ENCODE results near the gene SHANK1.
"Not testable (repeated sequence)": the region's sequence is repeated elsewhere in the genome, so short reads cannot be mapped to it uniquely, and the experiment has no call there.

SHANK1 gene

GRCh38 chr19:50719566-50719965, at the start of gene SHANK1:
Gene SHANK1, minus strand, starts transcription at chr19:50719802. Its CDS starts 2,883 bp downstream, at chr19:50716919.
- DNase-seq (ENCODE audit: low spot score) = no peak

- DNase-seq (ENCODE audit: low spot score) = no peak
These were observed 48.7 kb upstream of the SHANK1 start for GRCh38 chr19:50768277-50768676.

GRCh38 chr19:50767263-50767662, 47.7 kb upstream of the SHANK1 start:
- not testable (repeated sequence) for DNase-seq (ENCODE audit: low spot score)

- not testable (repeated sequence) for DNase-seq (ENCODE audit: low spot score)
These were observed 47.1 kb upstream of the SHANK1 start for GRCh38 chr19:50766746-50767145.

GRCh38 chr19:50764409-50764808, 44.8 kb upstream of the SHANK1 start:
- DNase-seq (ENCODE audit: low spot score) = no peak

GRCh38 chr19:50763521-50763920, 43.9 kb upstream of the SHANK1 start:
- not testable (repeated sequence) for DNase-seq (ENCODE audit: low spot score)

- not testable (repeated sequence) for DNase-seq (ENCODE audit: low spot score)
These were observed 41.9 kb upstream of the SHANK1 start for GRCh38 chr19:50761501-50761900.

- DNase-seq (ENCODE audit: low spot score) = peak; percentile 40
These were observed 40.3 kb upstream of the SHANK1 start for GRCh38 chr19:50759886-50760285.

- not testable (repeated sequence) for DNase-seq (ENCODE audit: low spot score)
These were observed 39.5 kb upstream of the SHANK1 start for GRCh38 chr19:50759076-50759475.

GRCh38 chr19:50757624-50758023, 38.0 kb upstream of the SHANK1 start:
- not testable (repeated sequence) for DNase-seq (ENCODE audit: low spot score)

- DNase-seq (ENCODE audit: low spot score) = not testable (repeated sequence)
These were observed 36.6 kb upstream of the SHANK1 start for GRCh38 chr19:50756244-50756643.

- DNase-seq (ENCODE audit: low spot score) = no peak
These were observed 34.3 kb upstream of the SHANK1 start for GRCh38 chr19:50753879-50754278.

GRCh38 chr19:50750010-50750409, 30.4 kb upstream of the SHANK1 start:
- DNase-seq (ENCODE audit: low spot score) = no peak

GRCh38 chr19:50749490-50749889, 29.9 kb upstream of the SHANK1 start:
- DNase-seq (ENCODE audit: low spot score) = no peak

GRCh38 chr19:50747141-50747540, 27.5 kb upstream of the SHANK1 start:
- DNase-seq (ENCODE audit: low spot score) = not testable (repeated sequence)

GRCh38 chr19:50745221-50745620, 25.6 kb upstream of the SHANK1 start:
- no peak for DNase-seq (ENCODE audit: low spot score)

- DNase-seq (ENCODE audit: low spot score) = no peak
These were observed 23.9 kb upstream of the SHANK1 start for GRCh38 chr19:50743537-50743936.

- no peak for DNase-seq (ENCODE audit: low spot score)
These were observed 21.8 kb upstream of the SHANK1 start for GRCh38 chr19:50741179-50741933.

- DNase-seq (ENCODE audit: low spot score) = no peak
These were observed 20.4 kb upstream of the SHANK1 start for GRCh38 chr19:50739914-50740426.

- no peak for DNase-seq (ENCODE audit: low spot score)
These were observed 19.7 kb upstream of the SHANK1 start for GRCh38 chr19:50739132-50739913.

- no peak for DNase-seq (ENCODE audit: low spot score)
These were observed 16.7 kb upstream of the SHANK1 start for GRCh38 chr19:50736338-50736737.

GRCh38 chr19:50735869-50736268, 16.3 kb upstream of the SHANK1 start:
- DNase-seq (ENCODE audit: low spot score) = no peak

- peak; percentile 22 for DNase-seq (ENCODE audit: low spot score)
These were observed 10.3 kb upstream of the SHANK1 start for GRCh38 chr19:50729894-50730293.

Data from activated CD4-positive, alpha-beta T cell treated with anti-CD3 and anti-CD28 coated beads, Interleukin-2, Interleukin-4, amounts not matched to agents 100 ng/mL and 50 ng/mL, durations not matched to agents 16 hours and 8 hours (primary cell).